ENCODE results near the gene MEN1. TPM values are rescaled to one million over a fixed set of nuclear protein-coding genes. Genes with fewer than 3 reads are reported as not detected.
"Not testable (repeated sequence)": the region's sequence is repeated elsewhere in the genome, so short reads cannot be mapped to it uniquely, and the experiment has no call there.

MEN1 gene
- polyA plus RNA-seq, 1 donor (not counting 4 experiments of a cell fraction or from before 2014, with no cell fraction given): 14.2 TPM

GRCh38 chr11:64823568-64824119, 13.3 kb upstream of the MEN1 start:
- Histone ChIP-seq H3K27me3 (ENCODE audit: control insufficient read depth, extremely low read depth, insufficient read depth, low read length) (no peaks in the 10 kb centered on the region), H3K4me3 (ENCODE audit: control insufficient read depth in 2 of 3, extremely low read depth in 1 of 3, insufficient read depth in 2 of 3, low read depth in 1 of 3, low read length in 3 of 3) (no peak overlapping the region), H2AFZ (ENCODE audit: control insufficient read depth, low read length) (no peak overlapping the region), H4K20me1 (ENCODE audit: control insufficient read depth, extremely low read depth, insufficient read depth, low read length) (no peaks in the 10 kb centered on the region), H3K9ac (ENCODE audit: control insufficient read depth, extremely low read depth, insufficient read depth, low read length) (no peak overlapping the region), H3K4me1 (ENCODE audit: control insufficient read depth, extremely low read depth, insufficient read depth, low read length) (no peaks in the 10 kb centered on the region), H3K79me2 (ENCODE audit: control insufficient read depth, insufficient read depth, low read length) (no peaks in the 10 kb centered on the region), H3K4me2 (ENCODE audit: control insufficient read depth, extremely low read depth, insufficient read depth, low read depth, low read length) (no peak overlapping the region), H3K9me3 (ENCODE audit: control insufficient read depth, low read depth, low read length) (no peaks in the 10 kb centered on the region), H3K9me1 (ENCODE audit: control insufficient read depth, extremely low read depth, insufficient read depth, low read length) (no peaks in the 10 kb centered on the region), H3K27ac (ENCODE audit: control insufficient read depth, insufficient read depth, low read length) (no peak overlapping the region), H3K36me3 (ENCODE audit: control insufficient read depth in 2 of 2, extremely low read depth in 1 of 2, insufficient read depth in 2 of 2, low read length in 2 of 2) (peaks cover 9 to 20% of the 10 kb centered on the region in 2 experiments)
- dilution Hi-C loops (cut with MboI; ENCODE audit: extremely low pct_ligation_motif_present, low sequenced_read_pairs): no loop called here
- no peak for DNase-seq (ENCODE audit: low read depth, low spot score)
- no peak for FAIRE-seq
- TF ChIP-seq EZH2 (IDR thresholded peaks at IDR 0.05; ENCODE audit: low read length) (no peak), CTCF (optimal IDR thresholded peaks at IDR 0.05 in 1 of 3, IDR thresholded peaks at IDR 0.05 in 1 of 3, conservative IDR thresholded peaks at IDR 0.05 in 1 of 3; ENCODE audit: extremely low read depth in 1 of 3, insufficient read depth in 2 of 3, low read length in 3 of 3) (no peak)

- Histone ChIP-seq H3K9me3 (ENCODE audit: control insufficient read depth, low read depth, low read length) (no peaks in the 10 kb centered on the region), H3K4me3 (ENCODE audit: control insufficient read depth in 2 of 3, extremely low read depth in 1 of 3, insufficient read depth in 2 of 3, low read depth in 1 of 3, low read length in 3 of 3) (no peak overlapping the region), H3K9me1 (ENCODE audit: control insufficient read depth, extremely low read depth, insufficient read depth, low read length) (no peaks in the 10 kb centered on the region), H3K9ac (ENCODE audit: control insufficient read depth, extremely low read depth, insufficient read depth, low read length) (no peak overlapping the region), H3K27me3 (ENCODE audit: control insufficient read depth, extremely low read depth, insufficient read depth, low read length) (no peaks in the 10 kb centered on the region), H4K20me1 (ENCODE audit: control insufficient read depth, extremely low read depth, insufficient read depth, low read length) (no peaks in the 10 kb centered on the region), H3K4me1 (ENCODE audit: control insufficient read depth, extremely low read depth, insufficient read depth, low read length) (no peaks in the 10 kb centered on the region), H3K4me2 (ENCODE audit: control insufficient read depth, extremely low read depth, insufficient read depth, low read depth, low read length) (no peak overlapping the region), H3K79me2 (ENCODE audit: control insufficient read depth, insufficient read depth, low read length) (no peaks in the 10 kb centered on the region), H3K27ac (ENCODE audit: control insufficient read depth, insufficient read depth, low read length) (no peak overlapping the region), H2AFZ (ENCODE audit: control insufficient read depth, low read length) (no peak overlapping the region), H3K36me3 (ENCODE audit: control insufficient read depth in 2 of 2, extremely low read depth in 1 of 2, insufficient read depth in 2 of 2, low read length in 2 of 2) (no peaks in the 10 kb centered on the region)
- DNase-seq (ENCODE audit: low read depth, low spot score) (no peak), FAIRE-seq (no peak)
- TF ChIP-seq CTCF (optimal IDR thresholded peaks at IDR 0.05 in 1 of 3, IDR thresholded peaks at IDR 0.05 in 1 of 3, conservative IDR thresholded peaks at IDR 0.05 in 1 of 3; ENCODE audit: extremely low read depth in 1 of 3, insufficient read depth in 2 of 3, low read length in 3 of 3) (no peak), EZH2 (IDR thresholded peaks at IDR 0.05; ENCODE audit: low read length) (no peak)
- dilution Hi-C loops (cut with MboI; ENCODE audit: extremely low pct_ligation_motif_present, low sequenced_read_pairs): no loop called here
These were observed 7.1 kb upstream of the MEN1 start for GRCh38 chr11:64817476-64817875.

- H3K4me3 ChIP-seq (ENCODE audit: control insufficient read depth in 2 of 3, extremely low read depth in 1 of 3, insufficient read depth in 2 of 3, low read depth in 1 of 3, low read length in 3 of 3); H2AFZ ChIP-seq (ENCODE audit: control insufficient read depth, low read length); dilution Hi-C loops (cut with MboI; ENCODE audit: extremely low pct_ligation_motif_present, low sequenced_read_pairs); H3K9me1 ChIP-seq (ENCODE audit: control insufficient read depth, extremely low read depth, insufficient read depth, low read length); H3K9me3 ChIP-seq (ENCODE audit: control insufficient read depth, low read depth, low read length); DNase-seq (ENCODE audit: low read depth, low spot score); H3K27ac ChIP-seq (ENCODE audit: control insufficient read depth, insufficient read depth, low read length); H3K27me3 ChIP-seq (ENCODE audit: control insufficient read depth, extremely low read depth, insufficient read depth, low read length); H3K36me3 ChIP-seq (ENCODE audit: control insufficient read depth in 2 of 2, extremely low read depth in 1 of 2, insufficient read depth in 2 of 2, low read length in 2 of 2); H3K4me2 ChIP-seq (ENCODE audit: control insufficient read depth, extremely low read depth, insufficient read depth, low read depth, low read length); H3K79me2 ChIP-seq (ENCODE audit: control insufficient read depth, insufficient read depth, low read length); FAIRE-seq; H3K9ac ChIP-seq (ENCODE audit: control insufficient read depth, extremely low read depth, insufficient read depth, low read length); H4K20me1 ChIP-seq (ENCODE audit: control insufficient read depth, extremely low read depth, insufficient read depth, low read length); H3K4me1 ChIP-seq (ENCODE audit: control insufficient read depth, extremely low read depth, insufficient read depth, low read length): not testable (repeated sequence)
These were observed 5.1 kb upstream of the MEN1 start for GRCh38 chr11:64815433-64815832.

Measured in keratinocyte (primary cell).